Spleen (tissue), 11 donors: ENCODE measurements around the gene TP53INP2. TPM values are rescaled to one million over a fixed set of nuclear protein-coding genes. Genes with fewer than 3 reads are reported as not detected.

Experiments
- DNase-seq: peaks from one replicate; pipeline ENCODE4 v3.0.0-alpha.2; 2020
- H3K27ac ChIP-seq, 8 donors: fragments of 200-600 bp; sonication (generic) in 7 of 8; 1 replicate in 4 of 8; 2 replicates in 4 of 8; pipeline versions ENCODE4 v1.5.0 to v1.8.0; 2016 to 2021; ENCODE audit warnings: inconsistent platforms in 4 of 8, mild to moderate bottlenecking in 4 of 8, moderate library complexity in 1 of 8
- H3K27me3 ChIP-seq, 7 donors: fragments of 200-600 bp; sonication (generic) in 6 of 7; replicated peaks in 1 of 7; 1 replicate in 4 of 7; 2 replicates in 3 of 7; pipeline versions ENCODE4 v1.5.0 to v1.8.0; 2016 to 2021; ENCODE audit warnings: inconsistent platforms in 3 of 7, mild to moderate bottlenecking in 1 of 7
- H3K36me3 ChIP-seq, 6 donors: fragments of 200-600 bp; sonication (generic) in 5 of 6; 1 replicate in 4 of 6; 2 replicates in 2 of 6; pipeline versions ENCODE4 v1.5.0 to v1.8.0; 2016 to 2021; ENCODE audit warnings: inconsistent platforms in 2 of 6
- H3K4me1 ChIP-seq, 6 donors: fragments of 200-600 bp; sonication (generic) in 5 of 6; 1 replicate in 3 of 6; 2 replicates in 3 of 6; pipeline versions ENCODE4 v1.5.0 to v1.8.0; 2016 to 2021; ENCODE audit warnings: inconsistent platforms in 3 of 6
- H3K4me3 ChIP-seq, 8 donors: fragments of 200-600 bp; sonication (generic) in 7 of 8; 1 replicate in 4 of 8; 2 replicates in 4 of 8; pipeline versions ENCODE4 v1.5.0 to v1.8.0; 2016 to 2021; ENCODE audit warnings: inconsistent platforms in 4 of 8, mild to moderate bottlenecking in 4 of 8, moderate library complexity in 2 of 8
- H3K9me3 ChIP-seq, 8 donors: fragments of 200-600 bp; sonication (generic) in 7 of 8; 1 replicate in 4 of 8; 2 replicates in 4 of 8; pipeline versions ENCODE4 v1.5.0 to v1.8.0; 2016 to 2021; ENCODE audit warnings: inconsistent platforms in 4 of 8
- CTCF ChIP-seq, 11 experiments: fragments of 200-600 bp in 7 of 11; fragments of 450-650 bp in 4 of 11; sonication (generic) in 4 of 11; IDR thresholded peaks in 8 of 11; conservative IDR thresholded peaks in 3 of 11; 1 replicate in 7 of 11; 2 replicates in 4 of 11; pipeline versions ENCODE4 v1.4.0 to v1.8.0; 2016 to 2021; ENCODE audit warnings: antibody characterized with exemption in 11 of 11, inconsistent platforms in 4 of 11, mild to moderate bottlenecking in 1 of 11
- POLR2A ChIP-seq, 3 donors: fragments of 450-650 bp; IDR thresholded peaks; one replicate each; pipeline ENCODE4 v1.5.1; 2017; ENCODE audit warnings: antibody characterized with exemption in 3 of 3, mild to moderate bottlenecking in 1 of 3
- POLR2AphosphoS5 ChIP-seq, 3 donors: sonication (generic); formaldehyde crosslinking; IDR thresholded peaks; one replicate each; pipeline ENCODE4 v1.5.1; 2017; ENCODE audit warnings: antibody characterized with exemption in 3 of 3
- WGBS, 5 donors: extraction: QIAGEN DNeasy Blood & Tissue Kit in 3 of 5; methylation state at CpG; one replicate each; pipeline versions ENCODE4 v1.1.5 to v1.1.7; 2013 to 2018; 5-methylcytosine and 5-hydroxymethylcytosine counted together
- intact Hi-C: fragments of 100-400 bp; cut with DNase I; formaldehyde crosslinking; loops from one replicate; pipeline ENCODE4 v1.15.0; 2023; ENCODE audit warnings: low total_unique reads
- polyA plus RNA-seq, 3 donors: library from polyadenylated mRNA; stranded (reverse); fragments of 200-250 nt; gene quantifications; one replicate each; pipeline ENCODE4 v1.2.1, GENCODE V29; 2013
- total RNA-seq, 7 donors: library from RNA; depleted of rRNA in 3 of 7; stranded (reverse); fragments of >200 nt in 3 of 7; fragmentation: NEBNext Ultra II Directional in 4 of 7; extraction: Animal tissue kit (Norgen Biotek cat#: 25700) in 4 of 7; gene quantifications; one replicate each; pipeline versions ENCODE4 v1.1.0 to v1.2.1, GENCODE V29; 2016 to 2021
- donor health status: healthy with polysubstance abuse.
- donor health status: DM: no; HTN: no; CAD: no; lungs with moderate emphysema.
- donor health status: DM: no; HTN: no; CAD: no.
- donor health status: Bipolar disorder and iron deficiency.
- donor health status: healthy.
- donor health status: DM: no; HTN: no; CAD: no.
- donor health status: DM: yes; HTN: yes; CAD: no.

Gene TP53INP2
- total and polyA plus RNA-seq, 10 donors: 2.0 to 10.6 (median 6.4) TPM

GRCh38 chr20:34736106-34736735 is 32.1 kb downstream of the TP53INP2 start:
- Histone ChIP-seq H3K36me3 (peaks cover 0 to 89% (median 30%) of the 10 kb centered on the region in 6 donors), H3K4me3 (no peak overlapping the region), H3K27me3 (no peaks in the 10 kb centered on the region), H3K9me3 (no peaks in the 10 kb centered on the region), H3K27ac (no peak overlapping the region), H3K4me1 (no peaks in the 10 kb centered on the region)
- TF ChIP-seq POLR2A (IDR thresholded peaks at IDR 0.05): no peak
- TF ChIP-seq POLR2AphosphoS5 (IDR thresholded peaks at IDR 0.05): no peak
- TF ChIP-seq CTCF (IDR thresholded peaks at IDR 0.05 in 8 of 11, conservative IDR thresholded peaks at IDR 0.05 in 3 of 11): no peak
- WGBS, 5 donors: 77 to 89% (median 87%) methylated on average over 6 of the region's 6 CpGs
- intact Hi-C loops: no loop called here
- DNase-seq: no peak

GRCh38 chr20:34743039-34743438 is 38.9 kb downstream of the TP53INP2 start:
- Histone ChIP-seq H3K9me3 (no peaks in the 10 kb centered on the region), H3K36me3 (peaks cover 2 to 100% (median 61%) of the 10 kb centered on the region in 6 donors), H3K4me3 (no peak overlapping the region), H3K27ac (no peak overlapping the region), H3K4me1 (no peaks in the 10 kb centered on the region), H3K27me3 (no peaks in the 10 kb centered on the region)
- intact Hi-C loops: no loop called here
- no peak for DNase-seq
- 89 to 98% (median 96%) methylated on average over 1 of the region's 1 CpG; no CpG with 5 or more reads in 1 of the 5 donors for WGBS, 5 donors
- TF ChIP-seq POLR2A (IDR thresholded peaks at IDR 0.05): no peak
- TF ChIP-seq CTCF (IDR thresholded peaks at IDR 0.05 in 8 of 11, conservative IDR thresholded peaks at IDR 0.05 in 3 of 11): no peak
- TF ChIP-seq POLR2AphosphoS5 (IDR thresholded peaks at IDR 0.05): peak in 1 of 3 donors; percentile 34

- H3K36me3 ChIP-seq: peaks cover 2 to 100% (median 66%) of the 10 kb centered on the region in 6 donors
- TF ChIP-seq POLR2A (IDR thresholded peaks at IDR 0.05): no peak
- no peak for TF ChIP-seq POLR2AphosphoS5 (IDR thresholded peaks at IDR 0.05)
- no peak for TF ChIP-seq CTCF (IDR thresholded peaks at IDR 0.05 in 8 of 11, conservative IDR thresholded peaks at IDR 0.05 in 3 of 11)
- no peak for DNase-seq
- H3K27ac ChIP-seq: no peak overlapping the region
- no peak overlapping the region for H3K4me3 ChIP-seq
- 91 to 96% (median 94%) methylated on average over 3 of the region's 3 CpGs for WGBS, 5 donors
- intact Hi-C loops: no loop called here
- no peaks in the 10 kb centered on the region for H3K9me3 ChIP-seq
- no peaks in the 10 kb centered on the region for H3K4me1 ChIP-seq
- H3K27me3 ChIP-seq: no peaks in the 10 kb centered on the region
Measured at GRCh38 chr20:34744340-34744739, 40.2 kb downstream of the TP53INP2 start.

GRCh38 chr20:34744847-34745246 is 40.7 kb downstream of the TP53INP2 start:
- WGBS, 5 donors: 77 to 96% (median 87%) methylated on average over 1 of the region's 1 CpG
- Histone ChIP-seq H3K9me3 (no peaks in the 10 kb centered on the region), H3K4me3 (no peak overlapping the region), H3K36me3 (peaks cover 2 to 100% (median 71%) of the 10 kb centered on the region in 6 donors), H3K27me3 (no peaks in the 10 kb centered on the region), H3K27ac (no peak overlapping the region), H3K4me1 (no peaks in the 10 kb centered on the region)
- TF ChIP-seq POLR2AphosphoS5 (IDR thresholded peaks at IDR 0.05): no peak
- TF ChIP-seq CTCF (IDR thresholded peaks at IDR 0.05 in 8 of 11, conservative IDR thresholded peaks at IDR 0.05 in 3 of 11): no peak
- TF ChIP-seq POLR2A (IDR thresholded peaks at IDR 0.05): no peak
- intact Hi-C loops: no loop called here
- DNase-seq: no peak
